HG02678 (cell line): ENCODE results near the gene AICDA.
A peak's percentile ranks its signal among the peaks of the same experiment; 100 is the strongest.
"Not testable (repeated sequence)": the region's sequence is repeated elsewhere in the genome, so short reads cannot be mapped to it uniquely, and the experiment has no call there.

Experiments
- ATAC-seq: cut with Tn5 transposase; IDR thresholded peaks from one replicate; pipeline ENCODE4 v1.9.1; 2021; ENCODE audit warnings: mild to moderate bottlenecking, moderate library complexity; ENCODE audit not compliant: unreplicated experiment

Gene AICDA

GRCh38 chr12:8612629-8613028 lies at the start of gene AICDA:
Gene AICDA (minus strand): TSS chr12:8612859. CDS start chr12:8612767, 92 bp downstream.
- peak; percentile 34 for ATAC-seq

DNA sequence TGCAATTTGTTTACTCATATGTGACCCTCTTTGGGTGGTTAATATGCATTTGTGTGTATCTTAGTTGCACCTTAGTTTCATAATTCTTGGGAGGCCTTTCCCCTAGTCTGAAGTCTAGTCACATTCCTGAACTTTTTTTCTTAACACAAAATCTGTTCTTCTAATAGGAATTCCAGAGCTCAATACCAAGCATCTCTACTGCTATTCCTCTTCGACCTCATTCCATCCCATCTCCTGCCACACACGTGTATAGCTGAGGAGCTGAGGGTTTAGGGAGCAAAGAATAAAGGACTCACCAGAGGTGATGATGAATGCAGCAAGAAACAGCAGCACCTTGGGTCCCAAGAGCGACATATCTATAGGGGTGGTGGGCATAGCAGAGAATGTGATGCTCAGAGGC lies 49.1 kb upstream of the AICDA start:
- ATAC-seq = no peak

- ATAC-seq = no peak
Observed at GRCh38 chr12:8661016-8661415, 48.4 kb upstream of the AICDA start.

GRCh38 chr12:8658346-8658745 lies 45.7 kb upstream of the AICDA start:
- ATAC-seq = no peak

GRCh38 chr12:8655421-8655820 lies 42.8 kb upstream of the AICDA start:
- no peak for ATAC-seq

- ATAC-seq = peak; percentile 67
Observed at GRCh38 chr12:8648576-8649205, 36.0 kb upstream of the AICDA start.

DNA sequence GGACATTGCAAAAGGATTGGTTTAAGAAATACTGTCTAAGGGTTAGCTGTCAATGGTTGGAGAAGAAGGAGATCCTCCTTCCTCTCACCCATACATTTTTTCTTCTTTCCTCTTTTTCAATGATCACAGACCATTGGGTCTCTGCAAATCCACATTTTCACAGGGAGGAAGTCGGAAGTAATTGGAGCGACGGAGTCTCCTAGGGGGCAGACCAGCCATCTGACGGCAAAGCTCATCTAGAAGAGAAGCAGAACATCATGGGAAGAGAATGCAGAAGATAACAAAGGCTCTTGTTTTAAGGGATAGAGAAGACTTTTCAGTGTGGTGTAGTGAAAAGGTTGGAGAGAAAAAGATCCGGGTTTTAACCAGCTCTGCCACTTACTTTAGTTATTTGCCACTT lies 35.3 kb upstream of the AICDA start:
- no peak for ATAC-seq

GRCh38 chr12:8644345-8645248 lies 31.9 kb upstream of the AICDA start:
- peak; percentile 64 for ATAC-seq

DNA sequence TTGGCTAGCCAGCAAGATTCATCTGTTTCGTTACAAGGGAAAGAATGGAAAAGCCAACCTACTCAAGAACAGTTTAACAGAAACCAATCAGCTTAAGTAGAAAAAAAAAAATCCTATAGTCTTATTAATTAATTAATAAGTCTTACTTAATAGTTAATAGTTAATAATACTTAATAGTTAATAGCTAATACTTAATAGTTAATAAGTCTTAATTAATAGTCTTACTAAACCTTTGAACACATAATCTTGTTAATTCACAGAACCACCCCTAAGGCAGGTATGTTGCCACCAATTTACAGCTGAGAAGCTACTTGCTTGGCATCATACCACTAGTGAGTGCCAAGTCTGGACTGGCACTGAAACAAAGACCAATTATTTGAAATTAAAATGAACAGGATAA lies 30.1 kb upstream of the AICDA start:
- ATAC-seq = no peak

DNA sequence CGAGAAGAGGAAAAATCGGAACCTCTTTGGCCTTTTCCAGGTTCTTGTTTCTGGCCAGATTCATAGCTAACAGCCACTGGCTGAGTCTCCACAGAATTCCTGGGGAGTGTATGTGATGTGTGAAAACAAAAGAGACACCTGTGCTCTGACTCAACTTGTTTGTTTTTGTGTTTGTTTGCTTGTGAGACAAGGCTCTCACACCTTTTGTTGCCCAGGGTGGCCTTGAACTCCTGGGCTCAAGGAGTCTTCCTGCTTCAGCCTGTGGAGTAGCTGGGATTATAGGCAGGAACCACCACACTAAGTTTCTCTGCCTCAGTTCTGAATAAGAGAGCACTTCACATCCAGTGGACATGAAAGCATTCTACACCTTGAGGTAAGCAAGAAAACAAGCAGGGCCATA lies 27.3 kb upstream of the AICDA start:
- no peak for ATAC-seq

GRCh38 chr12:8638951-8639350 lies 26.3 kb upstream of the AICDA start:
- no peak for ATAC-seq

DNA sequence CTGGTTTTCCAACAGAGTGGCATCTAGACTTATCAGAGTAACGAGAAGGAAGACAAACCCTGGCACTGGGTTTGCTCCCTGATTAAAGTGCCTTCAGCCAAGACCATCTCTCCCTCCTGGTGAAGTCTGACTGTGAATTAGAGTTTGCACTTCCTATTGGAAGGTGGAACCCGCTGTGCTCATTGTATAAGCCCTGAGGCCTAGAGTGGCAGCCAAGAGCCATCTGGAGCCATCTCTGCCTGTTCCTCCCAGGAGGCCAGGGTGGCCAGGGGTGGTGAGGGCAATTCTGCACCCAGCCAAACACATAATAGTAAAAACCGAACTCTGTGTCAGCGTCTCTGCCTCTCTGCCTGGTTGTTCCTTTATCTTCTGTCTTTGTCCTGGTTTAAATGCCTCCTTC lies 25.0 kb upstream of the AICDA start:
- ATAC-seq = no peak

DNA sequence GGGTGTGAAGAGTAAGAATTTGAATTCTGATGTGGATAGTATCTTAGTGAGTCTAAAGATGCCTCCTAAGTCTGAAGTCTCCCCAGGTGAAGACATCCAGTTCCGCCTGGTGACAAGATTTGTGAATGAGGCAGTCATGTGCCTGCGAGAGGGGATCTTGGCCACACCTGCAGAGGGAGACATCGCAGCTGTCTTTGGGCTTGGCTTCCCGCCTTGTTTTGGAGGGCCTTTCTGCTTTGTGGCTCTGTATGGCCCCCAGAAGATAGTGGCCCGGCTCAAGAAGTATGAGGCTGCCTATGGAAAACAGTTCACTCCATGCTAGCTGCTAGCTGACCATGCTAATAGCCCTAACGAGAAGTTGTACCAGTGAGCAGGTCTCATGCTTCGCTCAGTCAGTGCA lies 24.6 kb upstream of the AICDA start:
- no peak for ATAC-seq

- ATAC-seq = no peak
Observed at GRCh38 chr12:8636581-8636980, 23.9 kb upstream of the AICDA start.

GRCh38 chr12:8636007-8636346 lies 23.3 kb upstream of the AICDA start:
- ATAC-seq = not testable (repeated sequence)

GRCh38 chr12:8635342-8636006 lies 22.8 kb upstream of the AICDA start:
- not testable (repeated sequence) for ATAC-seq

DNA sequence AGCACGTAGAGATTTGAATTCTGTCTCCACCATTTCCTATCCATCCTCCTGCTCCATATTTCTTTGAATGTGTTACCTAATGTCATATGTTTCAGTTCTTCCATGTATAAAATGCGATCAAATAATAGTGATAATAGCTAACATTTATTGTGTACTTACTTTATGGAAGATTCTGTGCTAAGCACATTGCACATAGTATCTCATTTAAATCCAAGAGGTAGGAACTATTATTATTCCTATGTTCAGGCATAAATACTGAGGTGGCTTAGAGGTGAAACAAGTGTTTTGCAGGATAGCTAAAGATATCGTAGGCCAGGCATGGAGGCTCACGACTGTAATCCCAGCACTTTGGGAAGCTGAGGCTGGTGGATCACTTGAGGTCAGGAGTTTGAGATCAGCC lies 17.5 kb upstream of the AICDA start:
- no peak for ATAC-seq

DNA sequence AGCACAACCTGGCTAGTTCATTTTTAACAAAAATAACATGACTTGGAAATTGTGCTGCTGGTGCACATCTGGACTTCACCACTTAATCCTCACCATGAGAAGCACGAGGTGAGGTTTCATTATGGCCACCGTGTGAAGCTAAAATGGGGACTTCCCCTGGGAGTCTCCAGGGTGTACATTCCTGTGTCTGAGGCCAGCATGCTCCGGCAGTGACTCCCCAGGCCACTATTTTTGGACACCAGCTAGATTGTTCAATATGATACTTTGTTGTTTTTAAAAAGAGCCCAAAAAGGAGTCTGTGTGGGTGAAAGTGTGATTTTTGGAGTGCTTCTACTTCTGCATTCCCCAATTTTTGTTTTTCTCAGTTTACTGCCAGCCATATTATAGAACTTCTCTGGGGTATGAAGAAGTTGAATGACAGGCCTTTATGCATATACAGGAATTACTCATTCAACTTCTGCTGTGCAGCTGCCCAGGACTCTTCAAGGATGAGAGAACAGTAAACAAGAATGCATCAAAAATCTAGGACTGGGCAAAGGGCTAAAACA lies 16.9 kb upstream of the AICDA start:
- peak; percentile 94 for ATAC-seq

- ATAC-seq = no peak
Observed at GRCh38 chr12:8628731-8629130, 16.1 kb upstream of the AICDA start.

- ATAC-seq = not testable (repeated sequence)
Observed at GRCh38 chr12:8624750-8625149, 12.1 kb upstream of the AICDA start.

GRCh38 chr12:8622646-8623045 lies 10.0 kb upstream of the AICDA start:
- no peak for ATAC-seq

DNA sequence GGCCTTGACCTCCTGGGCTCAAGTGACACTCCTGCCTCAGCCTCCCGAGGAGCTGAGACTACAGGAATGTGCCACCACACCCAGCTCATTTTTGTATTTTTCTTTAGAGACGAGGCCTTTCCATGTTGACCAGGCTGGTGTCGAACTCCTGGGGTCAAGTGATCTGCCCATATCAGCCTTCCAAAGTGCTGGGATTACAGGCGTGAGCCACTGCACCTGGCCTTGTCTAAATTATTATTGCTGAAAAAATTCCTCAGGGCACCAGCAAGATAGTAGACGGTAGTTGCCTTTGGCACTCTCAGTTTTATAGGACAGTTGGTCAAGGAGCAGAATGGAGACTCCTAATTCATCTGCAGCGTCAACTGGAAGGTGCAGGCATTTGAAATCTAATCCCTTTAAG lies 2.5 kb upstream of the AICDA start:
- ATAC-seq = no peak
